ENCODE measurements around the gene MYO5B. TPM values are rescaled to one million over a fixed set of nuclear protein-coding genes. Genes with fewer than 3 reads are reported as not detected.
"Not testable (repeated sequence)": the region's sequence is repeated elsewhere in the genome, so short reads cannot be mapped to it uniquely, and the experiment has no call there.

Gene MYO5B
- total RNA-seq, 8 experiments from 2014 or later = 0.61 to 5.9 (median 1.1) TPM

DNA sequence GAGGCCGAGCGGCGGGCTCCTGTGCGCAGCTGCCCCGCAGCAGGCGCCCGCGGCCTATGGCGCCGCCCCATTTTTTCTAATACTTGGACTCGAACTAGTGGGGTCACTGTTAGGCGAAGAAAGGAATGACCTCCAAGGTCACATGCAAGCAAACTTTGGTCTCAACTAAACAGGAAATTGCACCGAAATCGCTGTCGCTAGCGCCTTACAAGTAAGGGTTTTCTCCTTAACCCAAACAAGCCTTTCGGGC is 382.0 kb downstream of the MYO5B start:
- ATAC-seq (replicated peaks in 6 of 8) = peak in 7 of 8 experiments; percentile 4 to 20 (median 8)
- Histone ChIP-seq H3K4me3 (peak overlapping the region; percentile 66 to 84 (median 80)), H3K4me1 (replicated peaks in 1 of 2) (peaks cover 15 to 17% of the 10 kb centered on the region in 2 donors), H3K27ac (peak overlapping the region; percentile 79 to 87)
- 0% methylated on average over 3 to 15 of the region's 17 CpGs; no CpG with 5 or more reads in 6 of the 10 experiments for WGBS, 10 experiments
- in situ Hi-C loops (cut with MboI; ENCODE audit: low pct_unique_long_range_greater_than_20kb in 2 of 9, low sequenced_read_pairs in 9 of 9, unreplicated experiment in 9 of 9) = no loop called here

DNA sequence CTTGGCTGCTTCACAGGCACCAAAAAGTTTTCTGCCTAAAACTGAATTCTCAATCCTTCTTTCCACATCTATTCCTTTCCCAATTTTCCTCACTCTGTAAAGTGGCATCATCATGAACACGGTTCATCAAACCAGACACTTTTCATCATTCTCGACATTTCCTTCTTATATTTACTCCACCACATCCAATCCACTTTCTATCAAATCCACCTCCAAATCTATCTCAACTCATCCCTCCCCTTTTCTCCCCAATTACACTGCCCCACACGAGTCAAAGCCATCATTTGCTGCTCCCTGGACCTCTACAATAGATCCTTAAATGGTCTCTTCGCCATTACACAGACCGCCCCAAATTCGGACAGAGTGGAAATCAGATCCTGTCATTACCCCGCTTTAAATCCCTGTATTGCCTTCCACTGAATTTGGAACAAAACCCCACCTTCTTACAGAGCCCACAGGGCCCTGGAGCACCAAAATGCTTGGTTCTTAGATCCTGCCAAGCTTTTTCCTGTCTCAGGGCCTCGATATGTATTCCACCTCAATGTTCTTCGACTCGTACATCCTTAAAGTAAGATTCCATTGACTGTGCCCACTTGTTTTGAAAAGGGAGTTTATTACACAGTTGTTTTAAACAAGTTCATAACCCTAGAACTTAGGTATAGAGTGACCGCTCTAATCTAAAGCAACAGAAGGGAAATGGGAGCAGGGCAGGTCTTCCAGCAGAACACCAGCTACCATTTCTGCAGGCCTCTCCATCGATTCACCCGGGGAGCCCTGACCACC is 382.5 kb downstream of the MYO5B start:
- 12 to 52% (median 35%) methylated on average over 3 to 12 of the region's 13 CpGs; no CpG with 5 or more reads in 1 of the 10 experiments for WGBS, 10 experiments
- Histone ChIP-seq H3K4me3 (peak overlapping the region; percentile 66 to 84 (median 80)), H3K27ac (peak overlapping the region; percentile 79 to 87), H3K4me1 (replicated peaks in 1 of 2) (peaks cover 15 to 17% of the 10 kb centered on the region in 2 donors)
- in situ Hi-C loops (cut with MboI; ENCODE audit: low pct_unique_long_range_greater_than_20kb in 2 of 9, low sequenced_read_pairs in 9 of 9, unreplicated experiment in 9 of 9) = no loop called here
- ATAC-seq (replicated peaks in 6 of 8) = no peak

DNA sequence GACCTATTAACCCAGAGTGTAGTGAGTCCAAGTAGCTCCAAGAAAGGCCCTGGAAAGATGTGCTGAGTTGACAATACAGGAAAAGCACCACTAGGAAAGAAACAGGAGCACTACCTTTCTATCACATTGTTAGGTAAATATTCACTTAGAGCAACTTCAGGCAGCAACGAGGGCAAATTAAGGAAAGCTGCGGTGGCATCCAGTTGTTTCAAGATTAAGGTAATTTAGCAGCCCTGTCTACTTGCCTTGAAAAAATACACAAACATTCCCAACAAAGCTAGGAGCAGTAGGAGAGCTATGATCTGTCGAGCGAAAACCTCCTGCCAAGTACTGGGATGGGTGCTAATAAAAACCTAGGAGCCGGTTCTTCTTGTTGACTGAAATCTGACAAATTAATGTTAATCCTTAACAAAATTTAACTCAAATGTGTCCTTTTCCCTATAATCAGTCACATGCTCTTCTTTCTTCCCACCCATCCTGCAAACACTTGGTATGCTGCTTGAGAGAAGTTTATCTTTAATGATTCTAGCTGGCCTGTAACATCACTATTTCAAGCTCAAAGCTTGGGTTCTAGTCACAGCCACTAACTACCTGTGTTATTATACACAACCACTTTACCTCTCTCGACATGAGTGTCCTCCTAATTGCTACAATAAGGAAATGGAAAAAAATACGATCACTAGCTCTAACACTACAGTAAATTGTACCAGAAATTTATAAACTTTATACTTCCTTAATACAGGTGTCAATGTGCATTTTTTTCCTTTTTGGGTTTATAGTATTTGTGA is 383.6 kb downstream of the MYO5B start:
- in situ Hi-C loops (cut with MboI; ENCODE audit: low pct_unique_long_range_greater_than_20kb in 2 of 9, low sequenced_read_pairs in 9 of 9, unreplicated experiment in 9 of 9) = no loop called here
- ATAC-seq (replicated peaks in 6 of 8) = no peak
- H3K27ac ChIP-seq = no peak overlapping the region
- 31 to 73% (median 54%) methylated on average over 2 to 7 of the region's 7 CpGs for WGBS, 10 experiments
- no peak overlapping the region for H3K4me3 ChIP-seq
- peaks cover 15 to 17% of the 10 kb centered on the region in 2 donors for H3K4me1 ChIP-seq (replicated peaks in 1 of 2)

DNA sequence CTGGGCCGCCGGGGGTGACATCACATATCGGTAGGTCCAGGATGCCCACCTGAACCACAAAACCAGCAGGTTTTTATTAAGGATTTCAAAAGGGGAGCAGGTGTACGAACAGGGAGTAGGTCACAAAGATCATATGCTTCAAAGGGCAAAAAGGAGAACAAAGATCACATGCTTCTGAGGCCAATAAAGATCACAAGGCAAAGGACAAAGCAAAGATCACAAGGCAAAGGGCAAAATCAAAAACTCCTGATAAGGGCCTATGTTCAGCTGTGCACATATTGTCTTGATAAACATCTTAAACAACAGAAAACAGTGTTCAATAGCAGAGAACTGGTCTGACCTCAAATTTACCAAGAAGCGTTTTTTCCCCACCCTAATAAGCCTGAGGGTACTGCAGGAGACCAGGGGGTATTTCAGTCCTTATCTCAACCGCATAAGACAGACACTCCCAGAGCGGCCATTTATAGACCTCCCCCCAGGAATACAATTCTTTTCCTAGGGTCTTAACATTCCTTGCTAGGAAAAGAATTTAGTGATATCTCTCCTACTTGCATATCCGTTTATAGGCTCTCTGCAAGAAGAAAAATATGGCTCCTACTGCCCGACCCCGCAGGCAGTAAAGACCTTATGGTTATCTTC is 386.3 kb downstream of the MYO5B start:
- WGBS, 10 experiments = 83 to 100% (median 97%) methylated on average over 3 to 8 of the region's 10 CpGs
- in situ Hi-C loops (cut with MboI; ENCODE audit: low pct_unique_long_range_greater_than_20kb in 2 of 9, low sequenced_read_pairs in 9 of 9, unreplicated experiment in 9 of 9); ATAC-seq (replicated peaks in 6 of 8); H3K4me3 ChIP-seq; H3K27ac ChIP-seq: not testable (repeated sequence)
- H3K4me1 ChIP-seq (replicated peaks in 1 of 2) = peaks cover 14 to 15% of the 10 kb centered on the region in 2 donors

DNA sequence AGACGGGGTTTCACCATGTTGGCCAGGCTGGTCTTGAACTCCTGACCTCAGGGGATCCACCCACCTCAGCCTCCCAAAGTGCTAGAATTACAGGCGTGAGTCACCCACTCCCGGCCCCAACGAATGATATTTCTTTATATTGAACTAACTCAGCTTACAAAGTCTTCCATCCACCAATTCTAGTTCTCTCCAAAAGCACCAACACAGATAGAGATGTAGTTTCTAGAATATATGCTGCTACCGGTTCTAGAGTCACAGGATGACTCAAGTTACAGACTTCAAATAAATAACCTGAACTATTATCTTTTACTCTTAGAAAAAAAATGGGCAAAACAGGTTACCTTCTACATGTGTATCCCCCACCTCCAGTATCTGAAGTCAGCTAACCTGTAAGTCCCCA is 390.9 kb downstream of the MYO5B start:
- no peaks in the 10 kb centered on the region for H3K4me1 ChIP-seq (replicated peaks in 1 of 2)
- no peak overlapping the region for H3K27ac ChIP-seq
- in situ Hi-C loops (cut with MboI; ENCODE audit: low pct_unique_long_range_greater_than_20kb in 2 of 9, low sequenced_read_pairs in 9 of 9, unreplicated experiment in 9 of 9) = no loop called here
- no peak for ATAC-seq (replicated peaks in 6 of 8)
- 78 to 100% (median 98%) methylated on average over 1 to 4 of the region's 5 CpGs; no CpG with 5 or more reads in 4 of the 10 experiments for WGBS, 10 experiments
- no peak overlapping the region for H3K4me3 ChIP-seq

DNA sequence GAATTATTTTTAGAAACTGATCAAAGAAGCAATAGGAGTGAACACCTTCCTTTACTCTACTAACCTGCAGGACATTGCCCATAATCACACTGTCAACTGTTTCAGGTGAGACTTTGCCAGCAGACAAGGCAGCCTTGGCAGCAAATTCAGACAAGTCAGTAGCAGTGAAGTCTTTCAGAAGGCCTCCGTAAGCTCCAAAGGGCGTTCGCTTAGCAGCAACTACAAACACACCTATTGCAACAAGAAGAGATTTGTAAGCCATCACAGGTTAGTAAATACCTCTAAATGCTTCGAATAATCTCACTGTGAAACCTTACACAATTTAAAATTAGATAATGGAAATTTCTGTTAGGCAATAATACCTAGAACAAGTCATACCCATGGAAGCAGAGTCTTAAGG is 392.3 kb downstream of the MYO5B start:
- Histone ChIP-seq H3K4me3 (no peak overlapping the region), H3K27ac (no peak overlapping the region), H3K4me1 (replicated peaks in 1 of 2) (peaks cover 0 to 2% of the 10 kb centered on the region in 2 donors)
- WGBS, 10 experiments = 80 to 100% (median 100%) methylated on average over 1 to 4 of the region's 4 CpGs; no CpG with 5 or more reads in 3 of the 10 experiments
- in situ Hi-C loops (cut with MboI; ENCODE audit: low pct_unique_long_range_greater_than_20kb in 2 of 9, low sequenced_read_pairs in 9 of 9, unreplicated experiment in 9 of 9) = no loop called here
- no peak for ATAC-seq (replicated peaks in 6 of 8)

DNA sequence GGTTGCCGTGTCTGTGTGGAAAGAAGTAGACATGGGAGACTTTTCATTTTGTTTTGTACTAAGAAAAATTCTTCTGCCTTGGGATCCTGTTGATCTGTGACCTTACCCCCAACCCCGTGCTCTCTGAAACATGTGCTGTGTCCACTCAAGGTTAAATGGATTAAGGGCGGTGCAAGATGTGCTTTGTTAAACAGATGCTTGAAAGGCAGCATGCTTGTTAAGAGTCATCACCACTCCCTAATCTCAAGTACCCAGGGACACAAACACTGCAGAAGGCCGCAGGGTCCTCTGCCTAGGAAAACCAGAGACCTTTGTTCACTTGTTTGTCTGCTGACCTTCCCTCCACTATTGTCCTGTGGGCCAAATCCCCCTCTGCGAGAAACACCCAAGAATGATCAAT is 394.5 kb downstream of the MYO5B start:
- H3K27ac ChIP-seq; in situ Hi-C loops (cut with MboI; ENCODE audit: low pct_unique_long_range_greater_than_20kb in 2 of 9, low sequenced_read_pairs in 9 of 9, unreplicated experiment in 9 of 9); H3K4me3 ChIP-seq; ATAC-seq (replicated peaks in 6 of 8); H3K4me1 ChIP-seq (replicated peaks in 1 of 2): not testable (repeated sequence)
- 100% methylated on average over 1 of the region's 5 CpGs; no CpG with 5 or more reads in 9 of the 10 experiments for WGBS, 10 experiments

DNA sequence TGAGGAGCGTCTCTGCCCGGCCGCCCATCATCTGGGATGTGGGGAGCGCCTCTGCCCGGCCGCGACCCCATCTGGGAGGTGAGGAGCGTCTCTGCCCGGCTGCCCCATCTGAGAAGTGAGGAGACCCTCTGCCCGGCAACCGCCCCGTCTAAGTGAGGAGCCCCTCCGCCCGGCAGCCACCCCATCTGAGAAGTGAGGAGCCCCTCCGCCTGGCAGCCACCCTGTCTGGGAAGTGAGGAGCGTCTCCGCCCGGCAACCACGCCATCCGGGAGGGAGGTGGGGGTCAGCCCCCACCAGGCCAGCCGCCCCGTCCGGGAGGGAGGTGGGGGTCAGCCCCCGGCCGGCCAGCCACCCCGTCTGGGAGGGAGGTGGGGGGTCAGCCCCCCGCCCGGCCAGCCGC is 395.1 kb downstream of the MYO5B start:
- ATAC-seq (replicated peaks in 6 of 8); H3K27ac ChIP-seq; H3K4me1 ChIP-seq (replicated peaks in 1 of 2); in situ Hi-C loops (cut with MboI; ENCODE audit: low pct_unique_long_range_greater_than_20kb in 2 of 9, low sequenced_read_pairs in 9 of 9, unreplicated experiment in 9 of 9); H3K4me3 ChIP-seq: not testable (repeated sequence)
- WGBS, 10 experiments = no CpG with 5 or more reads among the region's 29 CpGs

DNA sequence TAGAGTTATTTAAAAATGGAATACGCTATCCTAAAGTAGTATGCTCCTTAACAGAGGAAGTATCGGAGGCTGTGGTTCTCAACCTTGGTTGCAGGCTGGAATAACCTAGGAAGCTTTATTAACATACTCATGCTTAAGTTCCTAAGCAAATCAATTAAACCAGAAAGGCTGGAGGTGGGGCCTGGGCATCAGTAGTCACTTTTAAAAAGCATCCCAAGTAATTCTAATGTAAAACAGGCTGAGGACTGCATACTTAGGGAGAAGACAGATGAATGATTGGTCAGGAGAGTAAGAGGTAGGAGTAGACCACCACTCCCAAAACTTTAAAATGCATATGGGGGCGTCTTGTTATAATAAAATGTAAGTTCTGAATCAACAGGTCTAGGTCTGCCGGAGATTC is 396.9 kb downstream of the MYO5B start:
- in situ Hi-C loops (cut with MboI; ENCODE audit: low pct_unique_long_range_greater_than_20kb in 2 of 9, low sequenced_read_pairs in 9 of 9, unreplicated experiment in 9 of 9) = no loop called here
- Histone ChIP-seq H3K4me3 (no peak overlapping the region), H3K4me1 (replicated peaks in 1 of 2) (peaks cover 0 to 2% of the 10 kb centered on the region in 2 donors), H3K27ac (no peak overlapping the region)
- 63 to 100% (median 84%) methylated on average over 1 to 4 of the region's 4 CpGs for WGBS, 10 experiments
- ATAC-seq (replicated peaks in 6 of 8) = no peak

DNA sequence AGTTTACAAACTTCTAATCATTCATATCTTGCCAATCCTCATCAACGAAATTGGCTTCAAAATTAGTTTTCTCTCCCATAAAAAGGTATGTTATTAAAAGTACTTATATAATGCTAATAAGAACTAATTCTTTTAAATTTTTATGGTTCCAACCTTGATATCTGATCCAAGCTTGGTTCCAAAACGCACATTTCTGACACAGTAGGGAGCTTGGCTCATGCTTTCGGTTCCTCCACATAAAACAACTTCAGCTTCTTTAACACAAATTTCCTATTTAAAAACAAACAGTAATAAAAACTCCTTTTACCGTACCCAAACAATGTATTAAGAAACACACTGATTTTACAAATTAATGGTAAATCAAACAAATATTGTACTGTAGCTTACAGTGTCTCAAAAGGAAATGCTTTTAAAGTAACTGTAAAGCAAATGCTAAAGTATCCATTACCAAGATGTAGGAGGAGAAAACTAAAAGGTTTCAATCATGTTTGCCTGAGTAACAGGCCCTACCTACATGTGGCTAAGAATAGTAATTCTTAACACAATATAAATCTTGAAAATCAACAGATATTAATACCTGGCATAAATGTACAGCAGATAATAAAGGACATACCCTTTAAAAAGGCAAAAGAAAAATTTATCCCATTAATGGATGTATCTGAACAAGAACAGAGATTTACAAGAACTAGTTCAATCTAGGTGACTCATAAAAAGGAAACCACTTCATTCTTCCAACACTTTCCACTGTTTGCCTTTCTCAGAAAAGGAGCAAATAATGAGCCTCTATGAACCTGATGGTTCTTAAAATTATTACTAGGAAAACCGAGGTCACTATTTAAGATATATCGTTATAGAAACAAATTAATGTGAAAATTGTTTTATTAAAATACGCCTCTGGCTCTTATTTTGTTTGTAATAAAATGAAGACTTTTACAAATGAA is 399.1 kb downstream of the MYO5B start:
- H3K27ac ChIP-seq = no peak overlapping the region
- H3K4me1 ChIP-seq (replicated peaks in 1 of 2) = peaks cover 0 to 2% of the 10 kb centered on the region in 2 donors
- in situ Hi-C loops (cut with MboI; ENCODE audit: low pct_unique_long_range_greater_than_20kb in 2 of 9, low sequenced_read_pairs in 9 of 9, unreplicated experiment in 9 of 9) = no loop called here
- no peak for ATAC-seq (replicated peaks in 6 of 8)
- H3K4me3 ChIP-seq = no peak overlapping the region
- WGBS, 10 experiments = 76 to 98% (median 93%) methylated on average over 4 to 7 of the region's 7 CpGs

DNA sequence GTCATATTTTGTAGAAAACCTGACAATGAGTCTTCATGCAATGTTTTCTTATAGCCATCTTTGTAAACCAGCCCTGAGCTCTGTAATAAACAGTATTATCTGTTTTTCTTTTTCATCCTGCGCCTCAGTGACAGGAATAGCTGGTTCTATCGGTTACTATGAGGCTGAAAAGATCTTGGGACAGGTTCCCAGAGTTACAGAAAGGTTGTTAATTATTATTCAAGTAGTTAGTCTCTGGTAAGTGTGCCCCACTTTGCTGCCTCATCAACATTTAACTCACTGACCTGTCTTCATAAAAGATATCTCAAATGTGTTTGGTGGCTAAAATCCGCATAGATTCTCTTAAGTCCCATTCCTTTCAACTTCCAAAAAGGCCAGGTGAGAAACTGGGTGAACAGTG is 400.2 kb downstream of the MYO5B start:
- Histone ChIP-seq H3K27ac (no peak overlapping the region), H3K4me1 (replicated peaks in 1 of 2) (peaks cover 0 to 2% of the 10 kb centered on the region in 2 donors), H3K4me3 (no peak overlapping the region)
- in situ Hi-C loops (cut with MboI; ENCODE audit: low pct_unique_long_range_greater_than_20kb in 2 of 9, low sequenced_read_pairs in 9 of 9, unreplicated experiment in 9 of 9) = no loop called here
- 80 to 100% (median 96%) methylated on average over 1 to 3 of the region's 3 CpGs; no CpG with 5 or more reads in 2 of the 10 experiments for WGBS, 10 experiments
- no peak for ATAC-seq (replicated peaks in 6 of 8)

DNA sequence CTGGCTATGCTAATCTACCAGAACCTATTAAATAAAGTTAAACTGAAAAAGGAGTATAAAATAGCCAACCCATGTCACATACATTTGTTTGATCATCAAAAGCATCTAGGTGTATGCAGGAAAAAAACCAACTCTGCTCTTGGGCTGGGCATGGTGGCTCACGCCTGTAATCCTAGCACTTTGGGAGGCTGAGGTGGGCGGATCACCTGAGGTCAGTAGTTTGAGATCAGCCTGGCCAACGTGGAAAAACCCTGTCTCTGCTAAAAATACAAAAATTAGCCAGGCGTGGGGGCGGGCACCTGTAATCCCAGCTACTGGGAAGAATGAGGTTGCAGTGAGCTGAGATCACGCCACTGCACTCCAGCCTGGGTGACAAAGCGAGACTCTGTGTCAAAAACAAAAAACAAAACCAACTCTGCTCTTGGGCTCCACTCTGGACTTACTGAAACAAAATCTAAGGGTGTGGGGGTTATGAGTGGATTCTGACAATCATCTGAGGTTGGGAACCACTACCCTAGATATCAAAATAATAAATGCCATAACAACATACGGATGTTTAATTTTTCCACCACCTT is 405.3 kb downstream of the MYO5B start:
- ATAC-seq (replicated peaks in 6 of 8); H3K27ac ChIP-seq; H3K4me1 ChIP-seq (replicated peaks in 1 of 2); H3K4me3 ChIP-seq; in situ Hi-C loops (cut with MboI; ENCODE audit: low pct_unique_long_range_greater_than_20kb in 2 of 9, low sequenced_read_pairs in 9 of 9, unreplicated experiment in 9 of 9): not testable (repeated sequence)
- WGBS, 10 experiments = 88 to 100% (median 95%) methylated on average over 1 to 5 of the region's 8 CpGs; no CpG with 5 or more reads in 2 of the 10 experiments
